Right lobe of liver (tissue), 6 donors: ENCODE measurements around the gene ATP13A3. TPM values are rescaled to one million over a fixed set of nuclear protein-coding genes. Genes with fewer than 3 reads are reported as not detected.

Experiments
- ATAC-seq, 4 donors: fragments of 200-7000 bp; cut with Tn5 transposase; one replicate each; pipeline ENCODE4 v1.9.1; 2020; ENCODE audit warnings: mild to moderate bottlenecking in 4 of 4, moderate library complexity in 4 of 4
- DNase-seq, 3 donors: peaks; one replicate each; pipeline ENCODE4 v3.0.0-alpha.2; 2020
- H3K27ac ChIP-seq, 3 donors: fragments of 200-600 bp; one replicate each; pipeline ENCODE4 v1.8.0; 2022
- H3K27me3 ChIP-seq, 2 donors: fragments of 200-600 bp; one replicate each; pipeline ENCODE4 v1.8.0; 2022
- H3K36me3 ChIP-seq, 4 donors: fragments of 200-600 bp; sonication (generic) in 1 of 4; one replicate each; pipeline versions ENCODE4 v1.5.1 to v1.8.0; 2017 to 2022; ENCODE audit warnings: control low read depth in 1 of 4
- H3K4me1 ChIP-seq, 4 donors: fragments of 200-600 bp; sonication (generic) in 1 of 4; one replicate each; pipeline versions ENCODE4 v1.5.1 to v1.8.0; 2017 to 2022; ENCODE audit warnings: control low read depth in 1 of 4
- H3K4me3 ChIP-seq, 3 donors: fragments of 200-600 bp; one replicate each; pipeline ENCODE4 v1.8.0; 2022
- H3K9me3 ChIP-seq, 4 donors: fragments of 200-600 bp; sonication (generic) in 1 of 4; one replicate each; pipeline versions ENCODE4 v1.5.1 to v1.8.0; 2017 to 2022; ENCODE audit warnings: control low read depth in 1 of 4
- POLR2A ChIP-seq: fragments of 450-650 bp; IDR thresholded peaks from one replicate; pipeline ENCODE4 v1.6.1; 2017; ENCODE audit warnings: antibody characterized with exemption, mild to moderate bottlenecking
- WGBS: methylation state at CpG from one replicate; pipeline ENCODE4 v1.1.6; 2018; ENCODE audit warnings: low coverage, low lambda C conversion rate; ENCODE audit not compliant: insufficient coverage; ENCODE audit errors: missing lambda C conversion rate; 5-methylcytosine and 5-hydroxymethylcytosine counted together
- intact Hi-C, 2 donors: fragments of 100-400 bp; cut with DNase I; formaldehyde crosslinking; loops; one replicate each; pipeline versions ENCODE4 v1.11.2 to v1.14.1; 2022
- total RNA-seq, 6 experiments: library from RNA; depleted of rRNA in 2 of 6; stranded (reverse); fragments of >200 nt in 2 of 6; fragmentation: NEBNext Ultra II Directional in 3 of 6; extraction: Animal tissue kit (Norgen Biotek cat#: 25700) in 3 of 6; gene quantifications; one replicate each; pipeline versions ENCODE4 v1.1.0 to v1.2.4, GENCODE V29; 2016 to 2023
- TF ChIP-seq, protein P1 (sequence below), 4 donors: fragments of 200-600 bp in 3 of 4; fragments of 450-650 bp in 1 of 4; IDR thresholded peaks; one replicate each; pipeline versions ENCODE4 v1.5.1 to v1.8.0; 2016 to 2022; ENCODE audit warnings: antibody characterized with exemption in 4 of 4, mild to moderate bottlenecking in 2 of 4
- donor health status: DM: no; HTN: yes; CAD: no.
- donor health status: DM: no; HTN: no; CAD: no.
- donor health status: DM: no; HTN: no; CAD: no.
- donor health status: DM: no; HTN: yes; CAD: no.
- donor health status: DM: no; HTN: yes; CAD: no.

ATP13A3 gene
- total RNA-seq, 6 experiments from 2014 or later, result 109 to 172 (median 145) TPM

DNA sequence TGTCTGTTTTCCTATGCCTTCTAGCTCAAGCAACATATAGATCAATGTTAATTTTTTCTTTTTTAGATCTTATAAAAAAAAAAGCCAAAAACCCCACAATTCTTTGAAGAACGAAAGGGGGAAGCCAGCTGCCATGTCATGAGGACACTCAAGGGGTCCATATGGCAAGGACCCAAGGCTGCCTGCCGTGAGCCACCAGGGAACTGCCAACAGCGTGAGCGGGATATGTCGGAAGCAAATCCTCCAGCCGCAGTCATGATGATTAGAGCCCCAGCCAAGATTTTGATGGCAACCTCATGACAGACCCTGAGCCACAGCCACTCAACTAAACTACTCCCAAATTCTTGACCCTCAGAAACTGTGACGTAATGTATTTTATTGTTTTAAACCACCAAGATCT is 94.2 kb downstream of the ATP13A3 start:
- no peak for ATAC-seq
- TF ChIP-seq POLR2A, result no peak
- Histone ChIP-seq H3K4me1 (peaks cover 0 to 16% (median 4%) of the 10 kb centered on the region in 4 donors), H3K36me3 (no peaks in the 10 kb centered on the region), H3K27me3 (no peaks in the 10 kb centered on the region), H3K27ac (no peak overlapping the region), H3K9me3 (no peaks in the 10 kb centered on the region), H3K4me3 (no peak overlapping the region)
- intact Hi-C loops, result no loop called here
- 76% methylated on average over 3 of the region's 7 CpGs for WGBS
- DNase-seq, result no peak

DNA sequence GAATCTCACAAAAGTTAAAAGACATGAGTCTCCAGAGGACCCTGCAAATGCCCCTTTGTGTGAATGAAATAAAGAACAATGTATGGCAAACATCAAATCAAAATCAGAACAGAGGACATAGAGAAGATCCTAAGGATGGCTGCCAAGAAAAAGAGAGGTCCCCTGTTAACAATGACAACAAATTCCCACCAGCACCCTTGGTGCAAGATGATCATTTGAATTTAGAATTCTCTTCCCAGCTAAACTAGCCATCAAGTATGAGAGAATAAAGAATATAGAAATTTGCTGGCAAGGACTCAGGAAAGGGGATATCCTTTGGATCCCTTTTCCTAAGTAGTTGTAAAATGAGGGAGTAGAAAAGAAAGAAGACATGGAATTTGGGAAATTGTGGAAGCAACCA is 96.0 kb downstream of the ATP13A3 start:
- DNase-seq, result no peak
- Histone ChIP-seq H3K36me3 (no peaks in the 10 kb centered on the region), H3K4me1 (peaks cover 0 to 7% (median 0%) of the 10 kb centered on the region in 4 donors), H3K9me3 (no peaks in the 10 kb centered on the region), H3K4me3 (no peak overlapping the region), H3K27me3 (no peaks in the 10 kb centered on the region), H3K27ac (no peak overlapping the region)
- ATAC-seq, result no peak
- no peak for TF ChIP-seq POLR2A
- TF ChIP-seq, protein P1, sequence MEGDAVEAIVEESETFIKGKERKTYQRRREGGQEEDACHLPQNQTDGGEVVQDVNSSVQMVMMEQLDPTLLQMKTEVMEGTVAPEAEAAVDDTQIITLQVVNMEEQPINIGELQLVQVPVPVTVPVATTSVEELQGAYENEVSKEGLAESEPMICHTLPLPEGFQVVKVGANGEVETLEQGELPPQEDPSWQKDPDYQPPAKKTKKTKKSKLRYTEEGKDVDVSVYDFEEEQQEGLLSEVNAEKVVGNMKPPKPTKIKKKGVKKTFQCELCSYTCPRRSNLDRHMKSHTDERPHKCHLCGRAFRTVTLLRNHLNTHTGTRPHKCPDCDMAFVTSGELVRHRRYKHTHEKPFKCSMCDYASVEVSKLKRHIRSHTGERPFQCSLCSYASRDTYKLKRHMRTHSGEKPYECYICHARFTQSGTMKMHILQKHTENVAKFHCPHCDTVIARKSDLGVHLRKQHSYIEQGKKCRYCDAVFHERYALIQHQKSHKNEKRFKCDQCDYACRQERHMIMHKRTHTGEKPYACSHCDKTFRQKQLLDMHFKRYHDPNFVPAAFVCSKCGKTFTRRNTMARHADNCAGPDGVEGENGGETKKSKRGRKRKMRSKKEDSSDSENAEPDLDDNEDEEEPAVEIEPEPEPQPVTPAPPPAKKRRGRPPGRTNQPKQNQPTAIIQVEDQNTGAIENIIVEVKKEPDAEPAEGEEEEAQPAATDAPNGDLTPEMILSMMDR (IDR thresholded peaks at IDR 0.05), result no peak
- intact Hi-C loops, result no loop called here

DNA sequence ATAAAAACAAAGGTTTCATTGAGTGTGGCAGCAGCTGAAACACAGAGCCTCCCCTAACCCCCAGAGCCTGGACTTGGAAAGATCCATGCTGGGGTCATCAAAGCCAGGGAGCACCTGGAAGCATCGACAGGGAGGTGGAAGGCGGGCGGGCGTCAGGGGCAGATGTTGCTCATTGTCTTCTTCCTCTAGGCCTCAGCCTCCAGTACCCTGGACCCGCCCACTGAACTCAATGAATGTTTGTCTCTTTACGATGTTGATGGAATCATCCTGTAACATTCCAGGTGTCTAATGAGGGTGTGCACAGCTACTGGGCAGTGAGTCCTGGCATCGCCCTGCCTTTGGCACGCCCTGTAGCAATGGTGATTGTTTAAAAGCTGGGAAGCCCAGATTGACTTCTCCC is 97.5 kb downstream of the ATP13A3 start:
- H3K4me1 ChIP-seq, result no peaks in the 10 kb centered on the region
- intact Hi-C loops, result no loop called here
- H3K9me3 ChIP-seq, result no peaks in the 10 kb centered on the region
- H3K27ac ChIP-seq, result no peak overlapping the region
- no peak overlapping the region for H3K4me3 ChIP-seq
- no peak for TF ChIP-seq POLR2A
- TF ChIP-seq, protein P1 (IDR thresholded peaks at IDR 0.05), result no peak
- no peaks in the 10 kb centered on the region for H3K36me3 ChIP-seq
- DNase-seq, result no peak
- 96% methylated on average over 4 of the region's 8 CpGs for WGBS
- H3K27me3 ChIP-seq, result no peaks in the 10 kb centered on the region
- ATAC-seq, result no peak

DNA sequence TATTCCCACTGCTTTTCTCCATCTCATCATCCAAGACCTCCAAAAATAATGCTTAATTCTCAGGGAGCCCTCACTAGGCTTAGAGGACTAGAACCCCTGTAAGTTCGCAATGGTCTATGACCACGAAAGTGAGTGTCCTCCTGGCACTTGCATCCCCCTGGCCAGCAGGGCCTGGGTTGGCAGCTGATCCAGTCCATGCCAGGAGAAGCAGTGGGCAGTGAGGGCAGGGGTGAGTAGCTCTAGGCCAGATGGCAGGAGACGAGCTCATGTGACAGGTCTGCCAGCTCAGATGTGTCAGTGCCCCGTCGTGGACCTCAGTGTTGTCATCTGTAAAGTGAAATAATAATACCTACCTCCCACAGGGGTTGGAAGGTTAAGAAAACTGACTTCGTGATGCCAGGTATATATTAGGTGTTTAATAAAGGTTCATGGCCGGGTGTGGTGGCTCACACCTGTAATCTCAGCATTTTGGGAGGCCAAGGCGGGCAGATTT is 98.8 kb downstream of the ATP13A3 start:
- Histone ChIP-seq H3K27ac (no peak overlapping the region), H3K4me3 (no peak overlapping the region), H3K27me3 (no peaks in the 10 kb centered on the region), H3K36me3 (no peaks in the 10 kb centered on the region), H3K9me3 (no peaks in the 10 kb centered on the region), H3K4me1 (no peaks in the 10 kb centered on the region)
- no peak for DNase-seq
- WGBS, result 89% methylated on average over 6 of the region's 8 CpGs
- no peak for TF ChIP-seq POLR2A
- TF ChIP-seq, protein P1 (IDR thresholded peaks at IDR 0.05), result no peak
- intact Hi-C loops, result no loop called here
- ATAC-seq, result no peak

DNA sequence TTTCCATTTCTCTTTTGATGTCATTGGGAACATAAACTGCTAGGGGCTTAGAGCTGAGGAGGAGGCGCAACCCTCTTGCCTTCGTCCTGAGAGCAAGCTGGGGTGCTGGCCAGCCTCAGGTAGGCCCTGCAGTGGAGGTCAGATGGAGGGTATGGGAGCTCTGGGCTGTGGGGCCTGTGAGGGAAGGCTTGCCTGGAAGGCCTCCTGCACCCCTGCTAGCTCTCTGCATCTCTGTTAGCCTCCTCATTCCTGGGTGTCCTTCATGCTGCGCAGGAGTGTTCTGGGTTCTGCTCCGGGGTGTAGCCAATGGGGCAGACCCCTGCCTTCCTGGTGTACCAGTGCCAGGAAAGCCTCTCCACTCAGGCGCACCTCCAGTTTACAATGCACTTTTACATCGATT is 99.5 kb downstream of the ATP13A3 start:
- Histone ChIP-seq H3K27ac (no peak overlapping the region), H3K27me3 (no peaks in the 10 kb centered on the region), H3K4me1 (no peaks in the 10 kb centered on the region), H3K36me3 (no peaks in the 10 kb centered on the region), H3K9me3 (no peaks in the 10 kb centered on the region), H3K4me3 (no peak overlapping the region)
- no peak for DNase-seq
- TF ChIP-seq, protein P1 (IDR thresholded peaks at IDR 0.05), result no peak
- no peak for TF ChIP-seq POLR2A
- WGBS, result 89% methylated on average over 5 of the region's 6 CpGs
- intact Hi-C loops, result no loop called here
- ATAC-seq, result no peak
